Ovary (tissue), 9 donors: ENCODE data around the gene TP73. TPM values are rescaled to one million over a fixed set of nuclear protein-coding genes. Genes with fewer than 3 reads are reported as not detected.

Source experiments
- DNase-seq, 5 donors: peaks; one replicate each; pipeline ENCODE4 v3.0.0-alpha.2; 2019 to 2020
- H3K27ac ChIP-seq, 2 donors: fragments of 200-600 bp; one replicate each; pipeline versions ENCODE4 v1.5.1 to v1.8.0; 2019 to 2022
- H3K27me3 ChIP-seq: fragments of 200-600 bp; one replicate; pipeline ENCODE4 v1.8.0; 2022
- H3K36me3 ChIP-seq: fragments of 200-600 bp; sonication (generic); one replicate; pipeline ENCODE4 v1.5.1; 2019
- H3K4me1 ChIP-seq: one replicate; pipeline ENCODE4 v1.8.1; 2013; ENCODE audit warnings: mild to moderate bottlenecking, moderate library complexity; ENCODE audit not compliant: insufficient read depth
- H3K4me3 ChIP-seq: fragments of 200-600 bp; sonication (generic); one replicate; pipeline ENCODE4 v1.5.1; 2017
- H3K9me3 ChIP-seq, 2 donors: fragments of 200-600 bp in 1 of 2; sonication (generic) in 1 of 2; one replicate each; pipeline versions ENCODE4 v1.5.1 to v1.8.1; 2013 to 2019; ENCODE audit warnings: mild to moderate bottlenecking in 1 of 2, moderate library complexity in 1 of 2
- CTCF ChIP-seq, 3 donors: fragments of 450-650 bp in 2 of 3; fragments of 200-600 bp in 1 of 3; IDR thresholded peaks; one replicate each; pipeline versions ENCODE4 v1.5.1 to v1.8.0; 2016 to 2022; ENCODE audit warnings: antibody characterized with exemption in 3 of 3, mild to moderate bottlenecking in 1 of 3
- EP300 ChIP-seq: sonication (generic); formaldehyde crosslinking; IDR thresholded peaks from one replicate; pipeline ENCODE4 v1.6.1; 2017; ENCODE audit warnings: antibody characterized with exemption
- POLR2A ChIP-seq: fragments of 450-650 bp; IDR thresholded peaks from one replicate; pipeline ENCODE4 v1.6.1; 2017; ENCODE audit warnings: antibody characterized with exemption, mild to moderate bottlenecking, moderate library complexity
- WGBS, 3 donors: extraction: QIAGEN DNeasy Blood & Tissue Kit in 1 of 3; methylation state at CpG; one replicate each; pipeline versions ENCODE4 v1.1.5 to v1.1.7; 2013 to 2017; 5-methylcytosine and 5-hydroxymethylcytosine counted together
- intact Hi-C, 4 donors: fragments of 100-400 bp; cut with DNase I; formaldehyde crosslinking; loops; one replicate each; pipeline versions ENCODE4 v1.11.0 to v1.15.1; 2022 to 2023
- polyA plus RNA-seq, 2 donors: library from polyadenylated mRNA; stranded (reverse); fragments of 200-250 nt in 1 of 2; fragments of 350-450 nt in 1 of 2; fragmentation: Illumina TruSeq in 1 of 2; extraction: RNeasy Lipid Tissue Mini Kit (QIAGEN cat#74804) in 1 of 2; gene quantifications; one replicate each; pipeline ENCODE4 v1.2.3, GENCODE V29; 2013 to 2014
- total RNA-seq, 7 donors: library from RNA; depleted of rRNA in 2 of 7; stranded (reverse); fragments of >200 nt in 2 of 7; fragmentation: NEBNext Ultra II Directional in 3 of 7; extraction: Animal tissue kit (Norgen Biotek cat#: 25700) in 3 of 7; gene quantifications; one replicate each; pipeline versions ENCODE4 v1.1.0 to v1.2.4, GENCODE V29; 2016 to 2023
- donor health status: DM: no; HTN: no; CAD: no; lungs with moderate emphysema.
- donor health status: DM: no; HTN: no; CAD: no.
- donor health status: Bipolar disorder and iron deficiency.
- donor health status: DM: yes; HTN: yes; CAD: no.
- donor health status: DM: no; HTN: no; CAD: no.
- donor health status: DM: yes; HTN: yes; CAD: no.

The TP73 gene
- total and polyA plus RNA-seq, 9 donors, result 0.03 to 7.5 (median 0.42) TPM

DNA sequence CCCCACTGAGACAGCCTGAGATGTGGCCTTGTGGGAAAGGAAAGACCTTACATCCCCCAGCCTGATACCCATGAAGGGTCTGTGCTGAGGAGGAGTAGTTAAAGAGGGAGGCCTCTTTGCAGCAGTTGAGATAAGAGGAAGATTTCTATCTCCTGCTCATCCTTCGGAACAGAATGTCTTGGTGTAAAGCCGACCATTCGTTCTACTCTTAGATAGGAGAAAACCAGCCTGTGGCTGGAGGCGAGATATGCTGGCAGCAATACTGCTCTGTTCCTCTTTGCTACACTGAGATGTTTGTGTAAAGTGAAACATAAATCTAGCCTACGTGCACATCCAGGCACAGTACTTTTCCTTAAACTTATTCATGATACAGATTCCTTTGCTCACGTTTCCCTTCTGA, 98.4 kb downstream of the TP73 start:
- H3K27ac ChIP-seq, result no peak overlapping the region
- no peaks in the 10 kb centered on the region for H3K36me3 ChIP-seq
- intact Hi-C loops, result no loop called here
- no peak overlapping the region for H3K4me3 ChIP-seq
- no peaks in the 10 kb centered on the region for H3K9me3 ChIP-seq
- no peaks in the 10 kb centered on the region for H3K27me3 ChIP-seq
- 19% methylated on average over 6 of the region's 6 CpGs for WGBS, 3 donors
- no peak for TF ChIP-seq POLR2A
- TF ChIP-seq CTCF (IDR thresholded peaks at IDR 0.05), result no peak
- TF ChIP-seq EP300, result no peak
- H3K4me1 ChIP-seq, result peaks cover 11% of the 10 kb centered on the region
- no peak for DNase-seq

- H3K9me3 ChIP-seq, result no peaks in the 10 kb centered on the region
- TF ChIP-seq POLR2A (no peak), EP300 (no peak), CTCF (IDR thresholded peaks at IDR 0.05) (no peak)
- H3K36me3 ChIP-seq, result no peaks in the 10 kb centered on the region
- peaks cover 2% of the 10 kb centered on the region for H3K27me3 ChIP-seq
- H3K27ac ChIP-seq, result no peak within 1 kb of the TSS
- intact Hi-C loops, result no loop called here
- H3K4me1 ChIP-seq, result peaks cover 3% of the 10 kb centered on the region
- WGBS, 3 donors, result 85 to 89% (median 89%) methylated on average over 17 of the region's 17 CpGs
- peak in 1 of 5 donors; percentile 29 for DNase-seq
- H3K4me3 ChIP-seq, result no peak within 1 kb of the TSS
These were observed 100.2 kb downstream of the TP73 start, which contains the start of gene CCDC27 for GRCh38 chr1:3752400-3752945. Gene CCDC27 (plus strand): TSS chr1:3752450. CDS start chr1:3752482, 32 bp downstream.

DNA sequence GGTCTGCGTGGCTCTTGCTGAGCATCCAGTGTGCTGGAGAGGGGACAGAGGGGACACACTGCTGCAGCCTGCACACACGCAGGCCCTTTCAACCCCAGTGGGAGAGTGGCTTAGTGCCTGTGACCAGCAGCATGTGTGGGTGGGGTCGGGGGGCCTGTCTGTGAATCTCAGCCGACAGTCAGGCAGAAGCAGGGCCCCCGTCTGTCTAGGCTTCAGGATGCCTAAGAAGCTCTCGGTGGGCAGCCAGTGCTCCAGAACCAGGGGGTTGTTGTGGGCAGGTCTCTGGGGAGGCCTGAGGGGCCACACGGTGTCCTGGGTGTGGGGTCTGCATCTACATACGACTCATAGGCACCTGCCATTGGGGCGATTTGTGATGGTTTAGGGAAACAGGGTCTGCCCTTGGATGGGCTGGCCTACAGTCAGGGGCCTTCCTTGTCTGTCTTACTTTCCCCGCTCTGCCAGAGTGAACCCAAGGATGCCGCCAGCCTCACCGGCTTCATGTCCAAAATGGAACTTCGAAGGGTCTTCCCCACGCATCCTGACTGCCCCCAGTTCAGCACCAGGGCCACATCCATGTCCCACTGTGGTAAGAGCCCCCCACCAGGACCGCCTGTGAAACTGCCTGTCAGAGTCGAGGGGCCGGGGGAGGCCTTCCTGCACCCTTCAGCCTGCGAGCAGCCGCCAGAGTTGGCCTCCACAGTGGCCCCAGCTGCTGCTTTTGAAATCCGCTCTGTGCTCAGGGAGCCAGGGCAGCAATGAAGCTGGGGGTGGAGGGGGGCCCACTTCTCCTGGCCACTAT, 101.5 kb downstream of the TP73 start:
- 74 to 76% (median 75%) methylated on average over 20 of the region's 20 CpGs for WGBS, 3 donors
- H3K27me3 ChIP-seq, result peaks cover 2% of the 10 kb centered on the region

DNA sequence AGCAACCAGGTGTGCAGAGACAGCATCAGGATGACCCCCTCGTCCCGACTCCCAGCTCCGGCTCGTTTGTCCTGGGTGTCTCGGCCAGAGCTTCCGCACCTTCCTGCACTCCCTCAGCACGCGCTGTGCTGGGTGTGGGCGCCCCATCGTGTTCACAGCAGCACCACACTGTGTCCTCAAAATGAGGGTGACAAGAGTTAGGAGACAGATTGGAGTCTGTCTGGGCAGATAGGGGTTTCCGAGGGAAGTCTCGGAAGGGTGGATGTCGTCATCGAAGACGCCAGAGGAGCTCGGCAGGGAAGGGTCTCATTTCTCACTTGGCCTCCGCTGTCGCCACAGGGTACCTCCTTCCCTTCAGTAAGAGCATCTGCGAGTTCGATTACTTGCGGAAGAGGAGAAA, 104.1 kb downstream of the TP73 start:
- TF ChIP-seq EP300 (no peak), POLR2A (no peak), CTCF (IDR thresholded peaks at IDR 0.05) (no peak)
- Histone ChIP-seq H3K9me3 (no peaks in the 10 kb centered on the region), H3K27ac (no peak overlapping the region), H3K27me3 (peaks cover 2% of the 10 kb centered on the region), H3K4me3 (no peak overlapping the region), H3K36me3 (no peaks in the 10 kb centered on the region), H3K4me1 (no peaks in the 10 kb centered on the region)
- WGBS, 3 donors, result 68 to 82% (median 72%) methylated on average over 19 to 21 of the region's 21 CpGs
- intact Hi-C loops, result no loop called here
- no peak for DNase-seq

More for the DNA sequence above, 101.5 kb downstream of the TP73 start:
- no peak overlapping the region for H3K27ac ChIP-seq
- intact Hi-C loops, result no loop called here
- no peak for DNase-seq
- no peak overlapping the region for H3K4me3 ChIP-seq
- no peak for TF ChIP-seq EP300
- TF ChIP-seq CTCF (IDR thresholded peaks at IDR 0.05), result no peak
- no peak for TF ChIP-seq POLR2A
- H3K9me3 ChIP-seq, result no peaks in the 10 kb centered on the region
- H3K4me1 ChIP-seq, result no peaks in the 10 kb centered on the region
- no peaks in the 10 kb centered on the region for H3K36me3 ChIP-seq
